Uterus (tissue), 2 donors: ENCODE measurements around the gene RAD51B.

Experiments used
- CTCF ChIP-seq, 4 experiments: fragments of 200-600 bp in 2 of 4; fragments of 450-650 bp in 2 of 4; sonication (generic) in 2 of 4; IDR thresholded peaks; one replicate each; pipeline ENCODE4 v1.5.1; 2016 to 2019; ENCODE audit warnings: antibody characterized with exemption in 4 of 4, mild to moderate bottlenecking in 2 of 4, moderate library complexity in 1 of 4
- POLR2A ChIP-seq, 2 donors: fragments of 450-650 bp; IDR thresholded peaks; one replicate each; pipeline ENCODE4 v1.6.1; 2016; ENCODE audit warnings: antibody characterized with exemption in 2 of 2, mild to moderate bottlenecking in 1 of 2, moderate library complexity in 1 of 2

- TF ChIP-seq CTCF (IDR thresholded peaks at IDR 0.05) (no peak), POLR2A (IDR thresholded peaks at IDR 0.05) (no peak)
Observed at GRCh38 chr14:67933266-67933665, 113.7 kb downstream of the RAD51B start.
